ENCODE data around the gene MEMO1.
"Not testable (repeated sequence)": the region's sequence is repeated elsewhere in the genome, so short reads cannot be mapped to it uniquely, and the experiment has no call there.

The MEMO1 gene

GRCh38 chr2:32010670-32011484 is at the start of gene MEMO1:
TSS of gene MEMO1 (minus strand) at chr2:32011008. CDS start at chr2:32010247, 761 bp downstream.
- TF ChIP-seq CTCF (IDR thresholded peaks at IDR 0.05; ENCODE audit: insufficient read depth, missing control alignments), result no peak
- DNase-seq (ENCODE audit: insufficient read length, low spot score) (peak; percentile 77), FAIRE-seq (no peak)

- TF ChIP-seq CTCF (IDR thresholded peaks at IDR 0.05; ENCODE audit: insufficient read depth, missing control alignments), result no peak
- DNase-seq (ENCODE audit: insufficient read length, low spot score) (no peak), FAIRE-seq (no peak)
Observed at GRCh38 chr2:32060266-32060665, 49.5 kb upstream of the MEMO1 start.

DNA sequence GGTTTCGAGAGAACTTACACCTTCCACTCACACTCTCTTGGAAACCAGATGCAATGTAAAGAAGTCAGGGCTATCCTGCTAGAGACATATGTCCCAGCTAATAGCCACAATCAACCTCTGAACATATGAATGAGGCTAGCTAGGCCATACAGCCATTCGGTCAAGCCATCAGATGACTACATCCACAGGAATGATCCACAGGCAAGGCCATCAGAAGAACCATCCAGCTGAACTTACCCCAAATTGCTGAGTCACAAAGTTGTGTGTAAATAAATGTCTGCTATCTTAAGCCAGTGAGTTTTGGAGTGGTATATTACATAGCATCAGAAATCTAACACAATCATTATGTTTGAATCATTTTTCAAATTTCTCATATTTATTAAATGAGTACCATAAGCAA is 47.3 kb upstream of the MEMO1 start:
- DNase-seq (ENCODE audit: insufficient read length, low spot score) (no peak), FAIRE-seq (no peak)
- no peak for TF ChIP-seq CTCF (IDR thresholded peaks at IDR 0.05; ENCODE audit: insufficient read depth, missing control alignments)

GRCh38 chr2:32054583-32054982 is 43.8 kb upstream of the MEMO1 start:
- FAIRE-seq; DNase-seq (ENCODE audit: insufficient read length, low spot score): not testable (repeated sequence)

DNA sequence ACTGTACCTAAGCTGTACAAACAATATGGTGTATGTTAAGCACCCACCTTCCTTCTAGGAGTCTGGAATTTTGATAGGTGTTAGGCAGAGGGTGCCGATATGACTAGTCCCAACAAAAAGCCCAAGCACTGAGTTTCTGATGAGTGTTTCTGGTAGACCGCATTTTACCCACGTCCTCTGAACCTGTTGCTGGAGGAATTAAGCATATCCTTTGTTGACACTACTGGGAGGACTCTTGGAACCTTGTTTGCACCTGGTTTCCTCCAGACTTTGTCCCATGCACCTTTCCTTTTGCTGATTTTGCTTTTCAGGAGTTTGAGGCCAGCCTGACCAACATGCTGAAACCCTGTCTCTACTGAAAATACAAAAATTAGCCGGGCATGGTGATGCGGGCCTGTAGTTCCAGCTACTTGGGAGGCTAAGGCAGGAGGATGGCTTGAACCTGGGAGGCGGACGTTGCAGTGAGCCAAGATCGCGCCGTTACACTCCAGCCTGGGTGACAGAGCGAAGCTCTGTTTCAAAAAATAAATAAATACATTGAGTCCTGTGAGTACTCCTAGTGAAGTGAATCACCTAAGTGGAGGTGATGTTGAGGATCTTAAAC is 41.1 kb upstream of the MEMO1 start:
- TF ChIP-seq CTCF (IDR thresholded peaks at IDR 0.05; ENCODE audit: insufficient read depth, missing control alignments), result no peak
- no peak for FAIRE-seq
- DNase-seq (ENCODE audit: insufficient read length, low spot score), result no peak

DNA sequence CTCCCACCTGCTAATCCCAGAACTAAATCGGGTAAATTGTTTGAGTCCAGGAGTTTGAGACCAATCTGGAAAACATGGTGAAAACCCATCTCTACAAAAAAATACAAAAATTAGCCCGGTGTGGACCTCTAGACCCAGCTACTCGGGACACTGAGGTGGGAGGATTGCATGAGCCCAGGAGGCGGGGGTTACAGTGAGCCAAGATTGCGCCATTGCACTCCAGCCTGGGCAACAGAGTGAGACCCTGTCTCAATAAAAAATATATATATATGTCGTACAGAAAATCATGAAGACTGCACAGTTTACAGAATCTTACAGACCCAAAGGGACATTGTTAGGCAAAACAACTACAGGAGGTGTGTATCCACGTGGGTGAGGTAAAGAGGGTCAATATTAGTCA is 32.8 kb upstream of the MEMO1 start:
- TF ChIP-seq CTCF (IDR thresholded peaks at IDR 0.05; ENCODE audit: insufficient read depth, missing control alignments), result no peak
- DNase-seq (ENCODE audit: insufficient read length, low spot score) (no peak), FAIRE-seq (no peak)

GRCh38 chr2:32039447-32040219 is 28.8 kb upstream of the MEMO1 start, which contains the start of gene DPY30:
TSS of gene DPY30 (minus strand) at chr2:32039805. CDS start at chr2:32039456, 349 bp downstream.
- TF ChIP-seq CTCF (IDR thresholded peaks at IDR 0.05; ENCODE audit: insufficient read depth, missing control alignments), result no peak
- DNase-seq (ENCODE audit: insufficient read length, low spot score) (peak; percentile 46), FAIRE-seq (no peak)

GRCh38 chr2:32034198-32034887 is 23.5 kb upstream of the MEMO1 start:
- not testable (repeated sequence) for FAIRE-seq; DNase-seq (ENCODE audit: insufficient read length, low spot score)

DNA sequence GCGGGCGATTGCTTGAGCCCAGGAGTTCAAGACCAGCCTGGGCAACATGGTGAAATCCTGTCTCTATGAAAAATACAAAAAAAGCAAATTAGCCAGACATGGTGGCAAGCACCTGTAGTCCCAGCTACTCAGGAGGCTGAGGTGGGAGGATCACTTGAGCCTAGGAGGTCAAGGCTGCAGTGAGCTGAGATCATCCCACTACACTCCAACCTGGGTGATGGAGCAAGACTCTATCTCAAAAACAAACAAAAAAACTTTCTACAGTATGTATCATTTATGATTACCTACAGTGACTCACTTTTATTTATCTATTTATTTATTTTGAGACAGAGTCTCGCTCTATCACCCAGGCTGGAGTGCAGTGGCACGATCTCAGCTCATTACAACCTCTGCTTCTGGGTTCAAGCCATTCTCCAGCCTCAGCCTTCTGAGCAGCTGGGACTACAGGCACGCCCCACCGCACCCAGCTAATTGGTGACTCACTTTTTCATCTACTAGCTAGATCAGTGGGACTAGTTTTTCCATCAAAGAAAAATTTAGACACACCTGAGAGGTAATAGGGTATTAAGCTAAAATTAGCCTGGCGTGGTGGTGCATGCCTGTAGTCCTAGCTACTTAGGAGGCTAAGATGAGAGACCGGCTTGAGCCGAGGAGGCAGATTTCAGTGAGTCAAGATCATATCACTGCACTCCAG is 8.1 kb upstream of the MEMO1 start:
- FAIRE-seq; DNase-seq (ENCODE audit: insufficient read length, low spot score): not testable (repeated sequence)

Measured in D721Med (cell line).